Gastrocnemius medialis (tissue), 4 donors: ENCODE measurements around the gene CCS.

Experiments
- POLR2A ChIP-seq, 2 donors: fragments of 450-650 bp; IDR thresholded peaks; one replicate each; pipeline ENCODE4 v1.6.1; 2017; ENCODE audit warnings: antibody characterized with exemption in 2 of 2, mild to moderate bottlenecking in 2 of 2, moderate library complexity in 2 of 2
- TF ChIP-seq, protein P1 (sequence below), 5 experiments: fragments of 450-650 bp in 3 of 5; fragments of 200-600 bp in 2 of 5; sonication (generic) in 2 of 5; IDR thresholded peaks in 4 of 5; conservative IDR thresholded peaks in 1 of 5; 1 replicate in 4 of 5; 2 replicates in 1 of 5; pipeline ENCODE4 v1.5.1; 2016 to 2019; ENCODE audit warnings: antibody characterized with exemption in 5 of 5, mild to moderate bottlenecking in 3 of 5, moderate library complexity in 3 of 5

DNA sequence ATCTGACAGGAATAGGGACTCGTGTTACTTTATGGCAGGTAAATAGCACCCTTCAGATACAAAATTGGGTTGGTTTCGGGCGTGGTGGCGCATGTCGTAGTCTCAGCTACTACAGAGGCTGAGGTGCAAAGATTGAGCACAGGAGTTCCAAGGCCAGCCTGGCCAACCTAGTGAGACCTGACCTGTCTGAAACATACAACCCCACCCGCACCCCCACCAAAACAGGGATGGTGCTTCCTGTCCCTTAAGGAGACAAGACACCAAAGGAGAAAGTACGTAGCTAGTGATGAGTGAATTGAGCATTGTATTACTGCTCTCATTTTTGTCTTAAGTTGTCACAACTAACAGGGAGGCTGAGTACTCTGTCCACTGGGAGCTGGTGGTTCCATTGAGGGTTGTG, 59.7 kb downstream of the CCS start:
- TF ChIP-seq, protein P1, sequence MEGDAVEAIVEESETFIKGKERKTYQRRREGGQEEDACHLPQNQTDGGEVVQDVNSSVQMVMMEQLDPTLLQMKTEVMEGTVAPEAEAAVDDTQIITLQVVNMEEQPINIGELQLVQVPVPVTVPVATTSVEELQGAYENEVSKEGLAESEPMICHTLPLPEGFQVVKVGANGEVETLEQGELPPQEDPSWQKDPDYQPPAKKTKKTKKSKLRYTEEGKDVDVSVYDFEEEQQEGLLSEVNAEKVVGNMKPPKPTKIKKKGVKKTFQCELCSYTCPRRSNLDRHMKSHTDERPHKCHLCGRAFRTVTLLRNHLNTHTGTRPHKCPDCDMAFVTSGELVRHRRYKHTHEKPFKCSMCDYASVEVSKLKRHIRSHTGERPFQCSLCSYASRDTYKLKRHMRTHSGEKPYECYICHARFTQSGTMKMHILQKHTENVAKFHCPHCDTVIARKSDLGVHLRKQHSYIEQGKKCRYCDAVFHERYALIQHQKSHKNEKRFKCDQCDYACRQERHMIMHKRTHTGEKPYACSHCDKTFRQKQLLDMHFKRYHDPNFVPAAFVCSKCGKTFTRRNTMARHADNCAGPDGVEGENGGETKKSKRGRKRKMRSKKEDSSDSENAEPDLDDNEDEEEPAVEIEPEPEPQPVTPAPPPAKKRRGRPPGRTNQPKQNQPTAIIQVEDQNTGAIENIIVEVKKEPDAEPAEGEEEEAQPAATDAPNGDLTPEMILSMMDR (IDR thresholded peaks at IDR 0.05 in 4 of 5, conservative IDR thresholded peaks at IDR 0.05 in 1 of 5), result no peak
- no peak for TF ChIP-seq POLR2A (IDR thresholded peaks at IDR 0.05)
